ENCODE data around the gene COL1A2. TPM values are rescaled to one million over a fixed set of nuclear protein-coding genes. Genes with fewer than 3 reads are reported as not detected.

The COL1A2 gene
- polyA plus RNA-seq, 1 donor = 3,136 TPM

- DNase-seq = no peak
Observed at GRCh38 chr7:94436700-94437099, 42.0 kb downstream of the COL1A2 start.

DNA sequence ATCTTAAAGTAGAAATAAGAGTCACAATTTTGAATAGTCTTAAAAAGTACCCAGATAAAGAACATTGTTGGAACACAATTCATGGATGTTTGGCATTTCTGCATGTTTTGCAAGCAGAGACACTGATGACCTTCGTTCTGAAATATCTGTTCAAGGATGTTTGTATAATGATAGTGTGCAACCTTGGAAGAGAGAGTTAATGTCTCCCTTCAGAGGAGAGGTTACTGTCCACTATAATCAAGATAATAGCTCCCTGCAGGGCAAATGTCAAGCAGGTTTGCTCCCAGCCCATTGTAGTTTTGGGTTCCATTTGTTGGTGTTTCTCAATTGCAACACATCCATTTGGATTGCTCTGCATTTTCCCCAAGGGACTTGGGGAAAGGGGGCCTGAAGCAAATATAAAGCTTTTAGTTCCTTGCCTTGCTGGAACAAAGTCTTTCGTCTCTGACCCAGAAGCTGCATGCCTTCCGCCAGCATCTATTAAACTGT lies 45.2 kb downstream of the COL1A2 start:
- no peak for DNase-seq

DNA sequence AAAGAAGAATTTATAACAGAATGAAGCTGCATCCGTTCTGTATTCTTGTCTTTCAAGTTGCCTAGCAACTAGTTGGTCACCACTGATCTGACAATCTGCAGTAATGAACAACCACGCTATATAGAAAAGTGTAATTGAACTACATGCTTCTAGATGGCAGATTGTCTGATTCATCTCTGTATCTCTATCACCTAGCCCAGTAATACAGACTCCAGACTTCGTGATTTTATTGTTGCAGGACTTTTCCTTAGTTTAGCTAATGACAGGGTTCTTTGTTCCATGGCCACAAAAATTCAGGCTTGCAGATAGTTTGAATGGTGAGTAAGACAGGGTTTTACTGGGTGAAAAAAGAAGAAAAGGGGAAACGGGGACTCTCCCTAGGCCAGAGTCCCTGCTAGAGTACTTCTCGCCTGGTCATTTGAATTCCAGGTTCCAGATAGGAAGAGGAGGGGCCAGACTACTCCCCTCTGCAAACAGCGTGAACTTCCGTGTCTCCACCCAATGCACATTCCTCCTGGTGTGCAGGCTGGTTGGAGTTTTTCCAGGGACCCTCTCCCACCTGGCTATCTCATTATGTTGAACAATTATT lies 45.9 kb downstream of the COL1A2 start:
- no peak for DNase-seq

- DNase-seq = no peak
Observed at GRCh38 chr7:94441138-94441537, 46.4 kb downstream of the COL1A2 start.

GRCh38 chr7:94442639-94443038 lies 47.9 kb downstream of the COL1A2 start:
- DNase-seq = no peak

- no peak for DNase-seq
Observed at GRCh38 chr7:94444813-94445212, 50.1 kb downstream of the COL1A2 start.

- no peak for DNase-seq
Observed at GRCh38 chr7:94445696-94446194, 51.0 kb downstream of the COL1A2 start.

DNA sequence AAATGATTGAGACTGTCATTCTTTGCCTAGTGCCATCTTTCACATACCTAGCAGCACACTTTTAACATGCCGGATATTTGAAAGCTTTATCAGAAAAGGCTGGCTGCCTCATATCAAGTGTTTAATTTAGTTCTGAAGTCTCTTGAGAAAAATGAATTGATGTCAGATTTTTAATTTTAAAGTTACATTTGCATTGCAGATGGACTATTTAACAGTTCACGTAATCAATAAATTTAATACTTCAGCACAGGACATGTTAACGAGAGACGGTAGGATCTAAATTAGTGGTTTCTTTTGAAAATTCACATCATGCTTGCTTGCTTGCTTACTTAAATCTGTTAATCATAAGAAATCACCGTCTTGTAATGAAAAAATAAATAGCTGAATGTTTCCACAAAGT lies 51.6 kb downstream of the COL1A2 start:
- DNase-seq = no peak

GRCh38 chr7:94449151-94449725 lies 54.5 kb downstream of the COL1A2 start:
- no peak for DNase-seq

DNA sequence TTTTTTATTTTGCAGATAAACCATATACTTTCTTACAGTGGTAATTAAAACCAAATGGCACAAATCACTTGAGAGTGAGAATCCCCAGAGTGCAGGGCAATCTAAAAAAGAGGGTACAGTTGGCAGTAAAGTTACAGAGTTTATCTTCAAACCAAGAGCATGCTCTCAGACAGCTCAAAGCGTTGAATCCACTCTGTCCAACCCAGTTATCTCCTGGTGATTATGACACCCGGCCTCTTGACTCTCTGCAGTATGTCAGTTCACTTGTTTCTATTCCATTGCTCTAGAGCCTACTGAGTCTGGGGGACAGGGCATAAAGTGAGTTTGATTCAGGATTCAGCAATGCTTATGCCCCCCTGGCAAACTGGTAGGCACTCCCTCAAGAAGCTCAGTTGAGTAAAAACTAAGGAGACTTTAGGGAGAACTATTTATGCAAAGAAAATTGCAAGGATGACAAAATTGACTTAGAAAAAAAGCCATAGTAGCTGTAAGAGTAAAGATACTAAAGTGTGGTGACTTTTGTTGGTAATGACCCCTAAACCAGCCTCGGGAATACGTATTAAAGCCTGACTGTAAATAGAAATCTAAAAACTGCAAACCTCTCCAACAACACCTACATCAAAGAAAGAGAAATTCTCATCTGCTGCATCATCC lies 55.5 kb downstream of the COL1A2 start:
- no peak for DNase-seq

GRCh38 chr7:94451187-94451586 lies 56.5 kb downstream of the COL1A2 start:
- no peak for DNase-seq

DNA sequence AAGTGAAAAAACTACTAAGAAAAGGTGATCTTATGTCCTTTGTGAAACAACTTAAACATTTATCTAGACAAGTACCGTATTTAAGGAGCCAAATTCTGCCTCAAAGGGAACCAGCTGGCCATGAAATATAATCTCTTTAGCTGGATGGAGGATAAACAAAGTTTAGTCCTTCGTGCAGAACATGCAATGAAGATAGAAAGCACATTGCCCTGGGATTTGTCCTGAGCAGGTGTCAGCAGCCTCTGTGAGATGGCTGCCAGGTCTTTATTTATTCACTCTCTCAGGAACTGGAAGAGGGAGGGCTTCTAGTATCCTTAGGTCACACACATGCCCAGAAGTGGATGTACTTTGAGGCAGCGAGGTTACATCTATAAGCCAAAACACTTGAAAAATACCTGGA lies 57.5 kb downstream of the COL1A2 start:
- no peak for DNase-seq

DNA sequence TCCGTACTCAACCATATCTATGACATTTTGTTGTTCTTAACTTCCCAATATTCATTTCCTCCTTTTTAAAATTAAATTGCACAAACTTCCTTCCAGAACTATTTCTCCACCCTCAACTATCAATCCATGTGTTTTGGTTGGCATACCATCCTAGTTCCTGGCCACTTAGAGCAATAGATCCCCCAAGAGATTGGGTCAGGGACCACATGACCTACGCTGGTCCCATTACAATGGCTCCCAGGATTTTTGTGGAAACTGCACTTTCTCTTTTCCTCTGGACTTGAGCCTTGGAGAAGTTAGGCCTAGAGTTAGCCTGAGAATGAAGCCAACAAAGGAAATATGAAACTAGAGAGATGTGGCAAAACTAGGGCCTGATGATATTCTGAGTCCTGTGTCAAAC lies 59.2 kb downstream of the COL1A2 start:
- DNase-seq = no peak

- DNase-seq = no peak
Observed at GRCh38 chr7:94458041-94458440, 63.3 kb downstream of the COL1A2 start.

DNA sequence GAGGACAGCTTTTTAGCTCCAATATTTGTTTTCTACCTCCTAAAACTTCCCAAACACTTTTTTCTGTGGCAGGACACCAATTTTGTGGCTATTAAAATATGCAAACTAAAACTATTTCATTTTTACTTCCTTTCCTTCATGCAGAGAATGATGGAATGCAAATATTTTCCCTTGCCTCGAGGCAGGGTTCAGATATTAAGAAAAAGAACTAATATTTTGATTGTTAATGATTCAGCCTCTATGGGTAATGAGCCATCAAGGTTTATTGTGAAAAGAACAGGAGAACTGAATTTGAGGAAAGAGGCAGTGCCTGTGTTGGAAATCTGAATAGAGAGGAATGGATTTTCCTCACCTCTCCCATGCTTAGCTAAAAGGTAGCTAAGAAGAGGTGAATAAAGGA lies 71.8 kb downstream of the COL1A2 start:
- DNase-seq = no peak

GRCh38 chr7:94471604-94472003 lies 76.9 kb downstream of the COL1A2 start:
- no peak for DNase-seq

DNA sequence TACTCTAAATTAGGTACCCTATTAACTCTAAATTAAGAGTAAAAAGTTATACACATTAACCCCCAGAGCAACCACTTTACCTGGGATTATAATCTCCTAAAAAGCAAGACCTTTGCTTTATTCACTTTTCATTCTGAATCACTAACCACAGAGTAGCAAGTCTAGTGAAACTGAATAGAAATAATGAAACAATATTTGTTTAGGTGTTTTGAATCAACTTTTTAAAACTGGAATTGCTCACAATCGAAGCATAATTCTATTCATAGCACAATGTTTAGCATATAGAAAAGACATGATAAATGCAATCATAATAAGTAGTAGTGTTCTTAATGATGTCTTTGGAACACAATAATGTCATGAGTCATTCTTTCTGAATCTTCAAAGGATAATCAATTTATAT lies 77.9 kb downstream of the COL1A2 start:
- no peak for DNase-seq

DNA sequence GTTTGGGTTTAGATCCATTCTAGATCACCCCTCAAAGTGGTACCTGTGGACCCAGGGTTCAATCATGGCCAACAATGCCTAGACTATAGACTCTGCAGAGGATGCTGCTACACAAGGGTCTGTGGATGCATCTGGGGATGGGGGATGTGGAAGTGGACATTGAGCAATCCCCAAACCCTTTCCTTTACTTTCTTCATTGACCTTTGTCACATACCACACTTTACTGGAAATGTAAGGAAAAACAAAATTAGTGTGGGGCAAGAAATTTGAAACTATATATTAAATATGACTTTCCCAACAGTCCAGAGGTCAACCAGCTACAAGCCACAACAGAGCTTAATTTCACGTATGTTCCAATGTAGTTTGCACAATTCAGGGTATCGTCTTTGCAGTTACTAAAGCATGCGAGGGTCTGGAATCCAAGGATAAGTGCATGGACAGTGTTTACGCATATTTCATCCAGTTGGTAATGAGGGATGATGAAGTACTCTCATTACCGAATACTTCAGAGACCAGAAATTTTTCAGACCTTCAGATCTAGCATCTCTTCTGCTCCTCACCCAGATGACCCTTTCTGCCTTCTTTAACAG lies 81.7 kb downstream of the COL1A2 start:
- DNase-seq = no peak

- DNase-seq = no peak
Observed at GRCh38 chr7:94477878-94478277, 83.2 kb downstream of the COL1A2 start.

DNA sequence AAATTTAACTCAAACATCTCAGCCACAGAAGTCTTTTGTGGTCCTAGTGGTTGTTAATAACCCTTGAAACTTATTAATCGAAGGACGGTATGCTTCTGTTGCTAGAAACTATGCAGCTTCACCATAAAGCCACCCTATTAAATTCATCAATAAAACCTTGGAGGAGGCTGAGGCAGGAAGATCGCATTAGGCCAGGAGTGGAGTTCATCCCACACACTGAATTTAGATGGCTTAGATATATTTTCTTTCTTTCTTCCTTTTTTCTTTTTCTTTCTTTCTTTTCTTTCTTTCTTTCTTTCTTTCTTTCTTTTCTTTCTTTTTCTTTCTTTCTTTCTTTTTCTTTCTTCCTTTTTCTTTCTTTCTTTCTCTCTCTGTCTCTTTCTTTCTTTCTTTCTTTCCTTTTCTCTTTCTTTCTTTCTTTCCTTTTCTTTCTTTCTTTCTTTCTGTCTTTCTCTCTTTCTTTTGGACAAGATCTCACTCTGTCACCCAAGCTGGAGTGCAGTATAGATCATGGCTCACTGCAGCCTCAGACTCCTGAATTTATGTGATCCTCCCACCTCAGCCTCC lies 84.0 kb downstream of the COL1A2 start:
- no peak for DNase-seq
